GM12878 (cell line): ENCODE data around the gene CACHD1. TPM values are rescaled to one million over a fixed set of nuclear protein-coding genes. Genes with fewer than 3 reads are reported as not detected.

Experiments used
- ATAC-seq: fragments of 200-7000 bp; cut with Tn5 transposase; 3 replicates; pipeline ENCODE4 v1.9.1; 2020; ENCODE audit warnings: mild to moderate bottlenecking, moderate library complexity
- BruUV-seq: library from RNA; stranded (reverse); fragments of 400-500 nt; replicated peaks from 2 replicates; lab custom pipeline; 2021; lab: Mats Ljungman, UMichigan
- CTCF ChIA-PET: fragments of 300-600 bp; sonication (Branson Sonifier 250); formaldehyde crosslinking; extraction: SDS; loops from one replicate; lab custom pipeline; 2021; ENCODE audit warnings: inconsistent platforms; lab: Yijun Ruan, JAX
- POLR2A ChIA-PET: fragments of 350-600 bp; formaldehyde crosslinking; extraction: SDS; loops from one replicate; lab custom pipeline; 2021; ENCODE audit warnings: inconsistent platforms; lab: Charles Lee
- RAD21 ChIA-PET: fragments of 300-600 bp; sonication (Branson Sonifier 250); formaldehyde crosslinking; loops from one replicate; lab custom pipeline; 2023; ENCODE audit warnings: antibody characterized with exemption; ENCODE audit not compliant: unreplicated experiment; lab: Charles Lee
- SMC1A ChIA-PET: fragments of 300-600 bp; sonication (Branson Sonifier 250); formaldehyde crosslinking; loops from one replicate; lab custom pipeline; 2023; ENCODE audit not compliant: unreplicated experiment, uncharacterized antibody; lab: Charles Lee
- DNase-seq: peaks from one replicate; pipeline ENCODE4 v3.0.0-alpha.2; 2011; ENCODE audit warnings: low read depth, low spot score
- FAIRE-seq: peaks from 3 replicates; lab custom pipeline; 2011; peaks lifted over from hg19 to GRCh38; lab: Jason Lieb, UNC
- H2AFZ ChIP-seq: 2 replicates; pipeline ENCODE4 v1.6.0; 2011; ENCODE audit warnings: low read depth, low read length, control low read depth; ENCODE audit not compliant: control insufficient read depth
- H3K27ac ChIP-seq: 2 replicates; pipeline ENCODE4 v1.5.1; 2011; ENCODE audit warnings: control low read depth; ENCODE audit not compliant: control insufficient read depth, insufficient read depth
- H3K27me3 ChIP-seq, 2 experiments: replicated peaks in 1 of 2; 2 replicates each; pipeline versions ENCODE4 v1.6.0 to v1.6.1; 2011; ENCODE audit warnings: low read length in 1 of 2; ENCODE audit not compliant: control insufficient read depth in 2 of 2, insufficient read depth in 2 of 2
- H3K36me3 ChIP-seq, 2 experiments: 2 replicates each; pipeline ENCODE4 v1.5.1; 2011; ENCODE audit warnings: low read length in 1 of 2; ENCODE audit not compliant: control insufficient read depth in 2 of 2, insufficient read depth in 2 of 2
- H3K4me1 ChIP-seq: 2 replicates; pipeline ENCODE4 v1.6.1; 2011; ENCODE audit warnings: mild to moderate bottlenecking, low read length, moderate library complexity, mixed read lengths; ENCODE audit not compliant: control insufficient read depth, insufficient read depth
- H3K4me2 ChIP-seq: 2 replicates; pipeline ENCODE4 v1.6.0; 2011; ENCODE audit warnings: control low read depth; ENCODE audit not compliant: control insufficient read depth, insufficient read depth
- H3K4me3 ChIP-seq: fragments of 200-600 bp; sonication (generic); 2 replicates; pipeline ENCODE4 v1.5.1; 2016
- H3K79me2 ChIP-seq: 2 replicates; pipeline ENCODE4 v1.6.0; 2011; ENCODE audit warnings: low read length; ENCODE audit not compliant: control insufficient read depth, insufficient read depth
- H3K9ac ChIP-seq: 2 replicates; pipeline ENCODE4 v1.8.0; 2011; ENCODE audit warnings: low read length, control low read depth, mixed read lengths; ENCODE audit not compliant: control insufficient read depth, insufficient read depth
- H3K9me3 ChIP-seq: replicated peaks from 3 replicates; pipeline ENCODE4 v1.5.1; 2011; ENCODE audit warnings: mild to moderate bottlenecking, low read length; ENCODE audit not compliant: control insufficient read depth, insufficient read depth
- H4K20me1 ChIP-seq: 2 replicates; pipeline ENCODE4 v1.6.0; 2011; ENCODE audit not compliant: control insufficient read depth, insufficient read depth
- ATF3 ChIP-seq: IDR thresholded peaks from 2 replicates; pipeline ENCODE4 v1.6.1; 2011; ENCODE audit warnings: low read depth, mild to moderate bottlenecking, low read length, moderate library complexity, borderline replicate concordance; ENCODE audit errors: extremely low read depth
- CBX3 ChIP-seq: fragments of 200-600 bp; sonication (generic); IDR thresholded peaks from 2 replicates; pipeline ENCODE4 v1.6.1; 2016; ENCODE audit warnings: low read depth, borderline replicate concordance
- CHD2 ChIP-seq: IDR thresholded peaks from 2 replicates; pipeline ENCODE4 v1.6.1; 2011; ENCODE audit warnings: low read depth, low read length, improper control_type of control experiment, borderline replicate concordance
- E2F4 ChIP-seq: IDR thresholded peaks from 2 replicates; pipeline ENCODE4 v1.6.1; 2012; ENCODE audit warnings: low read depth, low read length, improper control_type of control experiment
- EED ChIP-seq: sonication (generic); IDR thresholded peaks from 2 replicates; pipeline ENCODE4 v1.6.1; 2016; ENCODE audit warnings: antibody characterized with exemption, low read depth
- ELK1 ChIP-seq: IDR thresholded peaks from 2 replicates; pipeline ENCODE4 v1.6.1; 2012; ENCODE audit warnings: low read depth, low read length, improper control_type of control experiment
- ETV6 ChIP-seq, 2 experiments: fragments of 450-650 bp in 1 of 2; IDR thresholded peaks in 1 of 2; conservative IDR thresholded peaks in 1 of 2; 2 replicates each; pipeline ENCODE4 v1.6.1; 2014; ENCODE audit warnings: antibody characterized with exemption in 1 of 2, borderline replicate concordance in 1 of 2, low read depth in 1 of 2, mild to moderate bottlenecking in 1 of 2, moderate library complexity in 1 of 2
- FOS ChIP-seq: IDR thresholded peaks from 3 replicates; pipeline ENCODE4 v1.6.1; 2011; ENCODE audit warnings: borderline replicate concordance; ENCODE audit not compliant: insufficient read length; ENCODE audit errors: extremely low read depth
- HDAC2 ChIP-seq: fragments of 200-600 bp; sonication (generic); IDR thresholded peaks from 2 replicates; pipeline ENCODE4 v1.6.1; 2017
- HDAC6 ChIP-seq: fragments of 200-600 bp; sonication (generic); IDR thresholded peaks from one replicate; pipeline ENCODE4 v1.8.0; 2017; ENCODE audit warnings: antibody characterized with exemption; ENCODE audit not compliant: unreplicated experiment
- KDM1A ChIP-seq: fragments of 200-600 bp; sonication (generic); IDR thresholded peaks from 2 replicates; pipeline ENCODE4 v1.6.1; 2016; ENCODE audit warnings: borderline replicate concordance
- NR2C1 ChIP-seq: fragments of 450-650 bp; IDR thresholded peaks from 2 replicates; pipeline ENCODE4 v1.6.1; 2017; ENCODE audit warnings: antibody characterized with exemption, mild to moderate bottlenecking, moderate library complexity
- PML ChIP-seq: IDR thresholded peaks from 2 replicates; pipeline ENCODE4 v1.6.1; 2012; ENCODE audit warnings: low read length, inconsistent platforms
- RFX5 ChIP-seq: IDR thresholded peaks from 2 replicates; pipeline ENCODE4 v1.6.1; 2011; ENCODE audit warnings: low read depth, low read length, improper control_type of control experiment
- SRF ChIP-seq, 2 experiments: IDR thresholded peaks; 2 replicates each; pipeline ENCODE4 v1.6.1; 2011; ENCODE audit warnings: low read depth in 2 of 2, low read length in 2 of 2, mild to moderate bottlenecking in 1 of 2, moderate library complexity in 1 of 2
- TBL1XR1 ChIP-seq: IDR thresholded peaks from 2 replicates; pipeline ENCODE4 v1.6.1; 2012; ENCODE audit warnings: low read depth, low read length, improper control_type of control experiment
- USF2 ChIP-seq: IDR thresholded peaks from 2 replicates; pipeline ENCODE4 v1.6.1; 2011; ENCODE audit warnings: low read depth, low read length, improper control_type of control experiment, borderline replicate concordance
- ZNF274 ChIP-seq: IDR thresholded peaks from one replicate; pipeline ENCODE4 v1.8.0; 2011; ENCODE audit not compliant: insufficient read length, insufficient read depth
- ZNF592 ChIP-seq: fragments of 450-650 bp; IDR thresholded peaks from 2 replicates; pipeline ENCODE4 v1.6.1; 2017; ENCODE audit warnings: mild to moderate bottlenecking, moderate library complexity
- WGBS: methylation state at CpG from one replicate; pipeline ENCODE4 v1.1.6; 2016; ENCODE audit warnings: low lambda C conversion rate; ENCODE audit not compliant: insufficient replicate concordance, insufficient coverage; ENCODE audit errors: missing lambda C conversion rate; 5-methylcytosine and 5-hydroxymethylcytosine counted together
- in situ Hi-C: fragments of 300-500 bp; cut with MboI; formaldehyde crosslinking; loops from 9 replicates; pipeline ENCODE4 v1.14.3; 2018; ENCODE audit warnings: mixed read lengths
- intact Hi-C: fragments of 100-400 bp; cut with micrococcal nuclease; formaldehyde crosslinking; loops from one replicate; pipeline ENCODE4 v1.14.2; 2022; ENCODE audit not compliant: unreplicated experiment
- polyA plus RNA-seq, 11 experiments: library from polyadenylated mRNA; depleted of rRNA in 4 of 11; unstranded in 6 of 11; stranded (reverse) in 5 of 11; fragments of >200 nt; fragmentation: Nextera tagmentation in 4 of 11; fragmentation: Illumina TruSeq in 1 of 11; extraction: Ambion mirVana in 4 of 11; extraction: Trizol in 1 of 11; gene quantifications; 1 replicate in 1 of 11; 2 replicates in 10 of 11; pipeline versions ENCODE4 v1.2.1 to v1.2.3, GENCODE V29; 2011 to 2016; ENCODE audit warnings: inconsistent platforms in 2 of 11, missing spikeins in 2 of 11, low read depth in 1 of 11
- total RNA-seq, 4 experiments: library from RNA; depleted of rRNA in 3 of 4; stranded (reverse); fragments of >200 nt in 3 of 4; fragmentation: Illumina TruSeq in 1 of 4; extraction: Trizol in 1 of 4; gene quantifications; 2 replicates each; pipeline versions ENCODE4 v1.2.1 to v1.2.3, GENCODE V29; 2013 to 2021

The CACHD1 gene
- total and polyA plus RNA-seq, 10 of the 15 experiments (the other 5 are each of a cell fraction or from before 2014, with no cell fraction given) = 0.03 TPM; not detected in 9

GRCh38 chr1:64516301-64516700 lies 46.4 kb downstream of the CACHD1 start:
- RAD21 ChIA-PET = no interaction called here
- WGBS = 42% methylated on average over 7 of the region's 7 CpGs
- Histone ChIP-seq H3K27me3 (no peaks in the 10 kb centered on the region), H3K9ac (no peak overlapping the region), H3K79me2 (no peaks in the 10 kb centered on the region), H4K20me1 (no peaks in the 10 kb centered on the region), H3K4me1 (no peaks in the 10 kb centered on the region), H3K27ac (no peak overlapping the region), H3K4me2 (no peak overlapping the region), H2AFZ (no peak overlapping the region), H3K9me3 (no peaks in the 10 kb centered on the region), H3K36me3 (no peaks in the 10 kb centered on the region), H3K4me3 (no peak overlapping the region)
- ATAC-seq (no peak), DNase-seq (no peak), FAIRE-seq (no peak)
- POLR2A ChIA-PET = no interaction called here
- BruUV-seq = no TSS peak
- SMC1A ChIA-PET = no interaction called here
- no peak for TF ChIP-seq HDAC6
- no peak for TF ChIP-seq SRF (IDR thresholded peaks at IDR 0.05; ENCODE audit: low read depth in 2 of 2, low read length in 2 of 2)
- TF ChIP-seq ATF3 = no peak
- no peak for TF ChIP-seq CBX3
- TF ChIP-seq ZNF592 = no peak
- no peak for TF ChIP-seq EED
- TF ChIP-seq CHD2 = no peak
- TF ChIP-seq ELK1 = no peak
- no peak for TF ChIP-seq NR2C1
- no peak for TF ChIP-seq E2F4
- TF ChIP-seq FOS = no peak
- no peak for TF ChIP-seq KDM1A
- no peak for TF ChIP-seq ZNF274
- no peak for TF ChIP-seq HDAC2
- TF ChIP-seq USF2 = no peak
- no peak for TF ChIP-seq ETV6 (conservative IDR thresholded peaks at IDR 0.05 in 1 of 2, IDR thresholded peaks at IDR 0.05 in 1 of 2; ENCODE audit: borderline replicate concordance in 1 of 2, low read depth in 1 of 2)
- no peak for TF ChIP-seq RFX5
- TF ChIP-seq TBL1XR1 = no peak
- TF ChIP-seq PML = no peak
- in situ Hi-C loops = no loop called here
- CTCF ChIA-PET = no interaction called here
- intact Hi-C loops = no loop called here
